Measurements from ENCODE around the gene CYP3A7.

The CYP3A7 gene

GRCh38 chr7:99713995-99714570, 20.9 kb downstream of the CYP3A7 start:
- Histone ChIP-seq H2BK120ac (ENCODE audit: low read depth, low read length) (no peak overlapping the region), H2BK12ac (ENCODE audit: low read length in 2 of 2) (no peak overlapping the region)

GRCh38 chr7:99709838-99710578, 25.0 kb downstream of the CYP3A7 start:
- Histone ChIP-seq H3K4me1 (ENCODE audit: control insufficient read depth, insufficient read depth, low read depth, low read length) (no peaks in the 10 kb centered on the region), H3K27ac (ENCODE audit: low read length, poor library complexity, severe bottlenecking) (no peak overlapping the region), H3K4me3 (ENCODE audit: insufficient read depth in 1 of 2, low read depth in 1 of 2, low read length in 2 of 2) (no peak overlapping the region), H3K9ac (ENCODE audit: low read length) (no peak overlapping the region), H2AFZ (ENCODE audit: low read depth, low read length) (no peak overlapping the region), H3K18ac (ENCODE audit: low read depth in 1 of 2, low read length in 2 of 2) (no peak overlapping the region), H2BK12ac (ENCODE audit: low read length in 2 of 2) (no peak overlapping the region), H2BK120ac (ENCODE audit: low read depth, low read length) (no peak overlapping the region), H3K27me3 (ENCODE audit: control insufficient read depth in 1 of 2, insufficient read depth in 1 of 2, low read length in 2 of 2) (peaks cover 0 to 6% of the 10 kb centered on the region in 2 experiments), H3K4me2 (ENCODE audit: low read length, poor library complexity, severe bottlenecking) (no peak overlapping the region), H4K8ac (ENCODE audit: low read length) (no peak overlapping the region), H3K14ac (ENCODE audit: low read length in 2 of 2) (no peak overlapping the region), H3K9me3 (ENCODE audit: control insufficient read depth, low read length) (peaks cover 47% of the 10 kb centered on the region), H3K23ac (ENCODE audit: low read length in 2 of 2) (no peak overlapping the region), H3K79me1 (replicated peaks; ENCODE audit: low read length, poor library complexity, severe bottlenecking) (no peaks in the 10 kb centered on the region), H4K91ac (ENCODE audit: low read length) (no peak overlapping the region), H2BK15ac (ENCODE audit: low read depth, poor library complexity, severe bottlenecking) (no peak overlapping the region), H3K4ac (ENCODE audit: low read depth in 1 of 2, low read length in 2 of 2) (no peak overlapping the region), H2BK5ac (ENCODE audit: low read depth, low read length, poor library complexity, severe bottlenecking) (no peak overlapping the region), H3K36me3 (ENCODE audit: control insufficient read depth in 1 of 2, insufficient read depth in 2 of 2, low read depth in 1 of 2, low read length in 2 of 2) (no peaks in the 10 kb centered on the region), H2AK5ac (ENCODE audit: low read length, severe bottlenecking) (no peak overlapping the region)
- 88% methylated on average over 1 of the region's 2 CpGs for WGBS
- no peak for DNase-seq

More at GRCh38 chr7:99713995-99714570, 20.9 kb downstream of the CYP3A7 start:
- H3K4me3 ChIP-seq (ENCODE audit: insufficient read depth in 1 of 2, low read depth in 1 of 2, low read length in 2 of 2) = no peak overlapping the region
- no peaks in the 10 kb centered on the region for H3K79me1 ChIP-seq (replicated peaks; ENCODE audit: low read length, poor library complexity, severe bottlenecking)
- no peaks in the 10 kb centered on the region for H3K36me3 ChIP-seq (ENCODE audit: control insufficient read depth in 1 of 2, insufficient read depth in 2 of 2, low read depth in 1 of 2, low read length in 2 of 2)
- H2BK5ac ChIP-seq (ENCODE audit: low read depth, low read length, poor library complexity, severe bottlenecking) = no peak overlapping the region
- no peak overlapping the region for H4K8ac ChIP-seq (ENCODE audit: low read length)
- no peak overlapping the region for H3K4ac ChIP-seq (ENCODE audit: low read depth in 1 of 2, low read length in 2 of 2)
- peaks cover 7% of the 10 kb centered on the region for H3K9me3 ChIP-seq (ENCODE audit: control insufficient read depth, low read length)
- no peak overlapping the region for H3K9ac ChIP-seq (ENCODE audit: low read length)
- no peak overlapping the region for H4K91ac ChIP-seq (ENCODE audit: low read length)
- no CpG with 5 or more reads among the region's 3 CpGs for WGBS
- H2AFZ ChIP-seq (ENCODE audit: low read depth, low read length) = no peak overlapping the region
- DNase-seq = no peak
- H3K27me3 ChIP-seq (ENCODE audit: control insufficient read depth in 1 of 2, insufficient read depth in 1 of 2, low read length in 2 of 2) = peaks cover 0 to 6% of the 10 kb centered on the region in 2 experiments
- no peaks in the 10 kb centered on the region for H3K4me1 ChIP-seq (ENCODE audit: control insufficient read depth, insufficient read depth, low read depth, low read length)
- H3K27ac ChIP-seq (ENCODE audit: low read length, poor library complexity, severe bottlenecking) = no peak overlapping the region
- H2AK5ac ChIP-seq (ENCODE audit: low read length, severe bottlenecking) = no peak overlapping the region
- no peak overlapping the region for H2BK15ac ChIP-seq (ENCODE audit: low read depth, poor library complexity, severe bottlenecking)
- no peak overlapping the region for H3K14ac ChIP-seq (ENCODE audit: low read length in 2 of 2)
- no peak overlapping the region for H3K18ac ChIP-seq (ENCODE audit: low read depth in 1 of 2, low read length in 2 of 2)
- H3K4me2 ChIP-seq (ENCODE audit: low read length, poor library complexity, severe bottlenecking) = no peak overlapping the region
- H3K23ac ChIP-seq (ENCODE audit: low read length in 2 of 2) = no peak overlapping the region

GRCh38 chr7:99709260-99709659, 25.7 kb downstream of the CYP3A7 start:
- no peak overlapping the region for H3K4ac ChIP-seq (ENCODE audit: low read depth in 1 of 2, low read length in 2 of 2)
- no peaks in the 10 kb centered on the region for H3K79me1 ChIP-seq (replicated peaks; ENCODE audit: low read length, poor library complexity, severe bottlenecking)
- no peak overlapping the region for H4K91ac ChIP-seq (ENCODE audit: low read length)
- no peaks in the 10 kb centered on the region for H3K36me3 ChIP-seq (ENCODE audit: control insufficient read depth in 1 of 2, insufficient read depth in 2 of 2, low read depth in 1 of 2, low read length in 2 of 2)
- WGBS = 86% methylated on average over 2 of the region's 2 CpGs
- no peak overlapping the region for H2BK120ac ChIP-seq (ENCODE audit: low read depth, low read length)
- H2AFZ ChIP-seq (ENCODE audit: low read depth, low read length) = no peak overlapping the region
- H4K8ac ChIP-seq (ENCODE audit: low read length) = no peak overlapping the region
- no peak overlapping the region for H3K9ac ChIP-seq (ENCODE audit: low read length)
- no peak overlapping the region for H3K14ac ChIP-seq (ENCODE audit: low read length in 2 of 2)
- no peak overlapping the region for H3K23ac ChIP-seq (ENCODE audit: low read length in 2 of 2)
- H2BK15ac ChIP-seq (ENCODE audit: low read depth, poor library complexity, severe bottlenecking) = no peak overlapping the region
- no peak overlapping the region for H3K27ac ChIP-seq (ENCODE audit: low read length, poor library complexity, severe bottlenecking)
- H3K4me2 ChIP-seq (ENCODE audit: low read length, poor library complexity, severe bottlenecking) = no peak overlapping the region
- peaks cover 0 to 6% of the 10 kb centered on the region in 2 experiments for H3K27me3 ChIP-seq (ENCODE audit: control insufficient read depth in 1 of 2, insufficient read depth in 1 of 2, low read length in 2 of 2)
- H3K18ac ChIP-seq (ENCODE audit: low read depth in 1 of 2, low read length in 2 of 2) = no peak overlapping the region
- H2BK12ac ChIP-seq (ENCODE audit: low read length in 2 of 2) = no peak overlapping the region
- no peak for DNase-seq
- peaks cover 44% of the 10 kb centered on the region for H3K9me3 ChIP-seq (ENCODE audit: control insufficient read depth, low read length)
- H2BK5ac ChIP-seq (ENCODE audit: low read depth, low read length, poor library complexity, severe bottlenecking) = no peak overlapping the region
- H3K4me3 ChIP-seq (ENCODE audit: insufficient read depth in 1 of 2, low read depth in 1 of 2, low read length in 2 of 2) = no peak overlapping the region
- no peaks in the 10 kb centered on the region for H3K4me1 ChIP-seq (ENCODE audit: control insufficient read depth, insufficient read depth, low read depth, low read length)
- H2AK5ac ChIP-seq (ENCODE audit: low read length, severe bottlenecking) = no peak overlapping the region

- peak; percentile 20 for DNase-seq
Observed at GRCh38 chr7:99707096-99707495, 27.9 kb downstream of the CYP3A7 start.

More at GRCh38 chr7:99707096-99707495, 27.9 kb downstream of the CYP3A7 start:
- Histone ChIP-seq H3K23ac (ENCODE audit: low read length in 2 of 2) (no peak overlapping the region), H3K36me3 (ENCODE audit: control insufficient read depth in 1 of 2, insufficient read depth in 2 of 2, low read depth in 1 of 2, low read length in 2 of 2) (no peaks in the 10 kb centered on the region), H2AFZ (ENCODE audit: low read depth, low read length) (no peak overlapping the region), H3K27me3 (ENCODE audit: control insufficient read depth in 1 of 2, insufficient read depth in 1 of 2, low read length in 2 of 2) (no peaks in the 10 kb centered on the region), H3K4me1 (ENCODE audit: control insufficient read depth, insufficient read depth, low read depth, low read length) (no peaks in the 10 kb centered on the region), H2BK15ac (ENCODE audit: low read depth, poor library complexity, severe bottlenecking) (no peak overlapping the region), H3K4me2 (ENCODE audit: low read length, poor library complexity, severe bottlenecking) (no peak overlapping the region), H3K18ac (ENCODE audit: low read depth in 1 of 2, low read length in 2 of 2) (no peak overlapping the region), H3K79me1 (replicated peaks; ENCODE audit: low read length, poor library complexity, severe bottlenecking) (no peaks in the 10 kb centered on the region), H2BK5ac (ENCODE audit: low read depth, low read length, poor library complexity, severe bottlenecking) (no peak overlapping the region), H4K8ac (ENCODE audit: low read length) (no peak overlapping the region), H4K91ac (ENCODE audit: low read length) (no peak overlapping the region), H2BK12ac (ENCODE audit: low read length in 2 of 2) (no peak overlapping the region), H3K9me3 (ENCODE audit: control insufficient read depth, low read length) (peaks cover 61% of the 10 kb centered on the region), H3K27ac (ENCODE audit: low read length, poor library complexity, severe bottlenecking) (no peak overlapping the region), H3K9ac (ENCODE audit: low read length) (no peak overlapping the region), H3K4me3 (ENCODE audit: insufficient read depth in 1 of 2, low read depth in 1 of 2, low read length in 2 of 2) (no peak overlapping the region), H2BK120ac (ENCODE audit: low read depth, low read length) (no peak overlapping the region), H3K4ac (ENCODE audit: low read depth in 1 of 2, low read length in 2 of 2) (no peak overlapping the region), H3K14ac (ENCODE audit: low read length in 2 of 2) (no peak overlapping the region), H2AK5ac (ENCODE audit: low read length, severe bottlenecking) (no peak overlapping the region)
- no CpG with 5 or more reads among the region's 1 CpG for WGBS
